ENCODE data around the gene RAB36. TPM values are rescaled to one million over a fixed set of nuclear protein-coding genes. Genes with fewer than 3 reads are reported as not detected.

Gene RAB36
- polyA plus RNA-seq, 1 donor from 2014 or later: 3.2 TPM

DNA sequence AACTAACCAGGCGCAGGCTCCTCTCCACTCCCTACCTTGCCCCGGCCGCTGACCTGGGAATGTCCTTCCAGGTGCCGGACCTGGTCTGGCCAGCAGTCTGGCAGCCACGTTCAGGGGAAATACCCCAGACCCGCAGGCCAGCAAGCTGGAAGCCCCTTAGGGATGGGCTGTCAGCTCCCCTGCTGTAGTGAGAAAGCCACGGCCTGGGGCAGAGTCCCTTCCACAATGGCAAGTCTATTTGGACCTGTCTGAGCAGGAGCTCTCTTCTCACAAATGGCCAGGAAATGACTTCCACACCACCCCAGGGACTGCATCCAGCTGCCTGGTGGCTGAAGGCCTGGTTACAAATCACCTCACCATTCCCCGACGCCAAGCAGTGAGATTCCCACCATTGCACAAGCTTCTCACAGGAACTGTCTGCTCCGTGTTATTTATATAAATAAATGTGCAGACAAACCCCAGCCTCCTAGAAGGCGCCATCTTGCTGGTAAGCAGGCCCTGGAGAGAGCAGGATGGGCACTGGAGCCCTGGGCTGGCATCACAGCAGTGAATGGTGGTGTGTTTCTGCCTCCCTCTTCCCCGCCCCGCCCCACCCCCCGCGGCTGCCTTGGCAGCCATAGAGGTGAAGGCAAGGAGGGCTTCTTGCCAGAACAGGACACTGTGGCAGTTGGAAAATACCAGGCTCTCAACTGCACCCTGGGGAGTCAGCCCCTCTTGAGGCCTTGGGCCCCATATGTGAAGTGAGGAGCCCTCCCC, 27.2 kb upstream of the RAB36 start:
- Histone ChIP-seq H3K9me2 (ENCODE audit: insufficient read depth, low read length) (no peaks in the 10 kb centered on the region), H3K79me2 (replicated peaks; ENCODE audit: insufficient read depth, low read length) (no peaks in the 10 kb centered on the region), H2AFZ (ENCODE audit: low read depth, low read length) (no peak overlapping the region), H3K9me3 (ENCODE audit: low read length) (no peaks in the 10 kb centered on the region), H3K27ac (ENCODE audit: low read length) (no peak overlapping the region), H3K27me3 (ENCODE audit: insufficient read depth, low read depth, low read length) (no peaks in the 10 kb centered on the region), H3K4me2 (ENCODE audit: low read length) (no peak overlapping the region), H4K20me1 (ENCODE audit: insufficient read depth) (no peaks in the 10 kb centered on the region), H3K4me3 (ENCODE audit: low read length) (no peak overlapping the region), H3F3A (ENCODE audit: insufficient read depth, low read length, poor library complexity, severe bottlenecking) (no peaks in the 10 kb centered on the region), H3K36me3 (ENCODE audit: insufficient read depth, low read length) (no peaks in the 10 kb centered on the region), H3K9ac (ENCODE audit: low read length) (no peak overlapping the region)
- TF ChIP-seq, protein P1, sequence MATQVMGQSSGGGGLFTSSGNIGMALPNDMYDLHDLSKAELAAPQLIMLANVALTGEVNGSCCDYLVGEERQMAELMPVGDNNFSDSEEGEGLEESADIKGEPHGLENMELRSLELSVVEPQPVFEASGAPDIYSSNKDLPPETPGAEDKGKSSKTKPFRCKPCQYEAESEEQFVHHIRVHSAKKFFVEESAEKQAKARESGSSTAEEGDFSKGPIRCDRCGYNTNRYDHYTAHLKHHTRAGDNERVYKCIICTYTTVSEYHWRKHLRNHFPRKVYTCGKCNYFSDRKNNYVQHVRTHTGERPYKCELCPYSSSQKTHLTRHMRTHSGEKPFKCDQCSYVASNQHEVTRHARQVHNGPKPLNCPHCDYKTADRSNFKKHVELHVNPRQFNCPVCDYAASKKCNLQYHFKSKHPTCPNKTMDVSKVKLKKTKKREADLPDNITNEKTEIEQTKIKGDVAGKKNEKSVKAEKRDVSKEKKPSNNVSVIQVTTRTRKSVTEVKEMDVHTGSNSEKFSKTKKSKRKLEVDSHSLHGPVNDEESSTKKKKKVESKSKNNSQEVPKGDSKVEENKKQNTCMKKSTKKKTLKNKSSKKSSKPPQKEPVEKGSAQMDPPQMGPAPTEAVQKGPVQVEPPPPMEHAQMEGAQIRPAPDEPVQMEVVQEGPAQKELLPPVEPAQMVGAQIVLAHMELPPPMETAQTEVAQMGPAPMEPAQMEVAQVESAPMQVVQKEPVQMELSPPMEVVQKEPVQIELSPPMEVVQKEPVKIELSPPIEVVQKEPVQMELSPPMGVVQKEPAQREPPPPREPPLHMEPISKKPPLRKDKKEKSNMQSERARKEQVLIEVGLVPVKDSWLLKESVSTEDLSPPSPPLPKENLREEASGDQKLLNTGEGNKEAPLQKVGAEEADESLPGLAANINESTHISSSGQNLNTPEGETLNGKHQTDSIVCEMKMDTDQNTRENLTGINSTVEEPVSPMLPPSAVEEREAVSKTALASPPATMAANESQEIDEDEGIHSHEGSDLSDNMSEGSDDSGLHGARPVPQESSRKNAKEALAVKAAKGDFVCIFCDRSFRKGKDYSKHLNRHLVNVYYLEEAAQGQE (IDR thresholded peaks at IDR 0.05; ENCODE audit: borderline replicate concordance): no peak
- no peak for TF ChIP-seq RAD21 (conservative IDR thresholded peaks at IDR 0.05)
- TF ChIP-seq TAF1 (IDR thresholded peaks at IDR 0.05; ENCODE audit: low read depth): no peak
- no peak for TF ChIP-seq EP300 (conservative IDR thresholded peaks at IDR 0.05; ENCODE audit: poor library complexity, severe bottlenecking)
- no peak for TF ChIP-seq MXI1 (conservative IDR thresholded peaks at IDR 0.05; ENCODE audit: poor library complexity, severe bottlenecking)
- TF ChIP-seq SMC3 (conservative IDR thresholded peaks at IDR 0.05; ENCODE audit: poor library complexity): no peak
- no peak for TF ChIP-seq EZH2 (IDR thresholded peaks at IDR 0.05; ENCODE audit: borderline replicate concordance, insufficient read depth, low read length, poor library complexity, severe bottlenecking)
- TF ChIP-seq POLR2AphosphoS5 (IDR thresholded peaks at IDR 0.05): no peak

DNA sequence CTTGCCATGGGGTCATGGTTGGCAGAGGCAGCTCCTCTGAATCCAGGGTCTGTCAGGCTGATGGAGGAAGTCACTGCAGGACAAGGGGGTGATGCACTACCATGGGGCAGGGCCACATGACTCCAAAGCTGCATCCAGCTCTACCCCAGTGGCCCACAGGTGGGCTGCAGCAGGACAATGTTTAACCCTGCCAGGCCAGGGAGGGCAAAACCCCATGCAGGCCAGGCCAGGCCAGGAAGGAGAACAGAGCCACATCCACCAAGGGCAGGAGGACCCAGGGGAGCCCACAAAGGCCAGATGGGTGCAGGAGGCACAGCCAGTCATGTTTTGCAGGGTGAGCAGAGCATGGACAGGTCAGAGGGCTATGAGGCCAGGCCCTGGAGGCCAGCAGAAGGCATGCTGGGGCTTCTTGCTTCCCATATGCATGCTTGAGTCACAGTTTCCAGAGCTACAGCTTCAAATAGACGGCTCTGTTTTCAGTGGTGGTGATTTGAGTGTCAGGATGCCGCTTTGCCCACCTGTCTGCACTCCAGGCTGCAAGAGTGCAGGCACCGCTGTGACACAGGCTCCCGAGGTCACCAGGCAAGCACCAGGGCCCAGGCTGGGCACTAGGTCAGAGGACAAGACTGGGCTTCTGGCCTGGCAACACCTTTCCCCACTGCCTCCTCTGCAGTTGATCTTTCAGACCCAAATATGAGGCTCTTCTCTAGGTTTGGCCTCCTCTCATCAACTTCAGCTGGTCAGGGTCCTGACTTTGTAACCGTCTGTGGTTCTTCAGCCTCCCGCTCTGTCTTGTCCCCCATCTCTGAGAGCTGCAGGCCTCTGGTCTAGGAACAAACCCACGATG, 26.4 kb upstream of the RAB36 start:
- TF ChIP-seq, protein P2, sequence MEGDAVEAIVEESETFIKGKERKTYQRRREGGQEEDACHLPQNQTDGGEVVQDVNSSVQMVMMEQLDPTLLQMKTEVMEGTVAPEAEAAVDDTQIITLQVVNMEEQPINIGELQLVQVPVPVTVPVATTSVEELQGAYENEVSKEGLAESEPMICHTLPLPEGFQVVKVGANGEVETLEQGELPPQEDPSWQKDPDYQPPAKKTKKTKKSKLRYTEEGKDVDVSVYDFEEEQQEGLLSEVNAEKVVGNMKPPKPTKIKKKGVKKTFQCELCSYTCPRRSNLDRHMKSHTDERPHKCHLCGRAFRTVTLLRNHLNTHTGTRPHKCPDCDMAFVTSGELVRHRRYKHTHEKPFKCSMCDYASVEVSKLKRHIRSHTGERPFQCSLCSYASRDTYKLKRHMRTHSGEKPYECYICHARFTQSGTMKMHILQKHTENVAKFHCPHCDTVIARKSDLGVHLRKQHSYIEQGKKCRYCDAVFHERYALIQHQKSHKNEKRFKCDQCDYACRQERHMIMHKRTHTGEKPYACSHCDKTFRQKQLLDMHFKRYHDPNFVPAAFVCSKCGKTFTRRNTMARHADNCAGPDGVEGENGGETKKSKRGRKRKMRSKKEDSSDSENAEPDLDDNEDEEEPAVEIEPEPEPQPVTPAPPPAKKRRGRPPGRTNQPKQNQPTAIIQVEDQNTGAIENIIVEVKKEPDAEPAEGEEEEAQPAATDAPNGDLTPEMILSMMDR (IDR thresholded peaks at IDR 0.05; ENCODE audit: poor library complexity, severe bottlenecking): no peak
- TF ChIP-seq MXI1 (conservative IDR thresholded peaks at IDR 0.05; ENCODE audit: poor library complexity, severe bottlenecking): no peak
- no peak for TF ChIP-seq POLR2AphosphoS5 (IDR thresholded peaks at IDR 0.05)
- TF ChIP-seq, protein P1 (IDR thresholded peaks at IDR 0.05; ENCODE audit: borderline replicate concordance): no peak
- TF ChIP-seq TAF1 (IDR thresholded peaks at IDR 0.05; ENCODE audit: low read depth): no peak
- TF ChIP-seq RAD21 (conservative IDR thresholded peaks at IDR 0.05): no peak
- no peak for TF ChIP-seq EP300 (conservative IDR thresholded peaks at IDR 0.05; ENCODE audit: poor library complexity, severe bottlenecking)
- no peak for TF ChIP-seq EZH2 (IDR thresholded peaks at IDR 0.05; ENCODE audit: borderline replicate concordance, insufficient read depth, low read length, poor library complexity, severe bottlenecking)
- TF ChIP-seq SMC3 (conservative IDR thresholded peaks at IDR 0.05; ENCODE audit: poor library complexity): no peak
- H3K9ac ChIP-seq (ENCODE audit: low read length): no peak overlapping the region
- H3K79me2 ChIP-seq (replicated peaks; ENCODE audit: insufficient read depth, low read length): no peaks in the 10 kb centered on the region
- no peaks in the 10 kb centered on the region for H3F3A ChIP-seq (ENCODE audit: insufficient read depth, low read length, poor library complexity, severe bottlenecking)
- H3K4me2 ChIP-seq (ENCODE audit: low read length): no peak overlapping the region
- no peaks in the 10 kb centered on the region for H3K27me3 ChIP-seq (ENCODE audit: insufficient read depth, low read depth, low read length)
- H3K4me3 ChIP-seq (ENCODE audit: low read length): no peak overlapping the region
- no peak overlapping the region for H3K27ac ChIP-seq (ENCODE audit: low read length)
- no peaks in the 10 kb centered on the region for H3K9me2 ChIP-seq (ENCODE audit: insufficient read depth, low read length)
- no peaks in the 10 kb centered on the region for H3K36me3 ChIP-seq (ENCODE audit: insufficient read depth, low read length)
- no peaks in the 10 kb centered on the region for H3K9me3 ChIP-seq (ENCODE audit: low read length)
- no peaks in the 10 kb centered on the region for H4K20me1 ChIP-seq (ENCODE audit: insufficient read depth)
- no peak overlapping the region for H2AFZ ChIP-seq (ENCODE audit: low read depth, low read length)

All from neural cell (in vitro differentiated cells).